ENCODE measurements around the gene HSD17B12. TPM values are rescaled to one million over a fixed set of nuclear protein-coding genes. Genes with fewer than 3 reads are reported as not detected.

HSD17B12 gene
- total RNA-seq, 2 experiments from 2014 or later: 70.9 to 138 TPM

GRCh38 chr11:43866520-43866919, 186.0 kb downstream of the HSD17B12 start:
- TF ChIP-seq CTCF (conservative IDR thresholded peaks at IDR 0.05; ENCODE audit: low read length) (no peak), EZH2phosphoT487 (IDR thresholded peaks at IDR 0.05; ENCODE audit: borderline replicate concordance, low read depth, low read length) (no peak)
- no peaks in the 10 kb centered on the region for H3K36me3 ChIP-seq (ENCODE audit: insufficient read depth, low read length)
- POLR2A ChIA-PET: interaction anchor here (0.7 to 2.1 kb wide), 2 partner anchors 10 to 360 kb away, joined by 3 to 6 read pairs; no protein-coding TSS in a partner anchor

GRCh38 chr11:43866969-43867368, 186.4 kb downstream of the HSD17B12 start:
- Histone ChIP-seq H3K4me2 (ENCODE audit: low read length) (no peak overlapping the region), H3K4me3 (ENCODE audit: low read depth, low read length, poor library complexity, severe bottlenecking) (no peak overlapping the region), H3K9me2 (ENCODE audit: insufficient read depth, low read length) (no peaks in the 10 kb centered on the region), H3K4me1 (ENCODE audit: insufficient read depth, low read length, poor library complexity, severe bottlenecking) (no peaks in the 10 kb centered on the region), H3K36me3 (ENCODE audit: insufficient read depth, low read length) (no peaks in the 10 kb centered on the region), H3K9me3 (ENCODE audit: low read length) (no peaks in the 10 kb centered on the region), H2AFZ (ENCODE audit: low read length) (no peak overlapping the region), H3K79me2 (ENCODE audit: insufficient read depth, low read depth, low read length) (no peaks in the 10 kb centered on the region), H4K20me1 (ENCODE audit: insufficient read depth, low read length) (no peaks in the 10 kb centered on the region), H3K27ac (ENCODE audit: low read depth, low read length, poor library complexity, severe bottlenecking) (no peak overlapping the region)
- CTCF ChIA-PET (ENCODE audit: unreplicated experiment): no interaction called here
- TF ChIP-seq CTCF (conservative IDR thresholded peaks at IDR 0.05; ENCODE audit: low read length) (no peak), EZH2phosphoT487 (IDR thresholded peaks at IDR 0.05; ENCODE audit: borderline replicate concordance, low read depth, low read length) (no peak)
- POLR2A ChIA-PET: interaction anchor here (0.7 to 2.1 kb wide), 3 partner anchors 11 to 361 kb away, joined by 3 to 6 read pairs (median 3); no protein-coding TSS in a partner anchor
- intact Hi-C loops (cut with micrococcal nuclease; ENCODE audit: unreplicated experiment): no loop called here
- no peak for DNase-seq (ENCODE audit: low spot score)
- BruUV-seq (replicated peaks): no TSS peak

More at GRCh38 chr11:43866520-43866919, 186.0 kb downstream of the HSD17B12 start:
- Histone ChIP-seq H3K4me1 (ENCODE audit: insufficient read depth, low read length, poor library complexity, severe bottlenecking) (no peaks in the 10 kb centered on the region), H3K27ac (ENCODE audit: low read depth, low read length, poor library complexity, severe bottlenecking) (no peak overlapping the region), H2AFZ (ENCODE audit: low read length) (no peak overlapping the region), H3K9me3 (ENCODE audit: low read length) (no peaks in the 10 kb centered on the region), H3K9me2 (ENCODE audit: insufficient read depth, low read length) (no peaks in the 10 kb centered on the region), H3K4me3 (ENCODE audit: low read depth, low read length, poor library complexity, severe bottlenecking) (no peak overlapping the region), H4K20me1 (ENCODE audit: insufficient read depth, low read length) (no peaks in the 10 kb centered on the region), H3K4me2 (ENCODE audit: low read length) (no peak overlapping the region), H3K79me2 (ENCODE audit: insufficient read depth, low read depth, low read length) (no peaks in the 10 kb centered on the region)
- intact Hi-C loops (cut with micrococcal nuclease; ENCODE audit: unreplicated experiment): no loop called here
- CTCF ChIA-PET (ENCODE audit: unreplicated experiment): no interaction called here
- BruUV-seq (replicated peaks): no TSS peak
- no peak for DNase-seq (ENCODE audit: low spot score)

- BruUV-seq (replicated peaks): no TSS peak
- Histone ChIP-seq H3K9me2 (ENCODE audit: insufficient read depth, low read length) (no peaks in the 10 kb centered on the region), H3K4me3 (ENCODE audit: low read depth, low read length, poor library complexity, severe bottlenecking) (no peak overlapping the region), H3K79me2 (ENCODE audit: insufficient read depth, low read depth, low read length) (no peaks in the 10 kb centered on the region), H3K4me1 (ENCODE audit: insufficient read depth, low read length, poor library complexity, severe bottlenecking) (no peaks in the 10 kb centered on the region), H3K4me2 (ENCODE audit: low read length) (no peak overlapping the region), H3K27ac (ENCODE audit: low read depth, low read length, poor library complexity, severe bottlenecking) (no peak overlapping the region), H4K20me1 (ENCODE audit: insufficient read depth, low read length) (no peaks in the 10 kb centered on the region), H3K9me3 (ENCODE audit: low read length) (no peaks in the 10 kb centered on the region), H3K36me3 (ENCODE audit: insufficient read depth, low read length) (no peaks in the 10 kb centered on the region), H2AFZ (ENCODE audit: low read length) (no peak overlapping the region)
- ChIA-PET CTCF (ENCODE audit: unreplicated experiment) (no interaction called here), POLR2A (interaction anchor here (0.9 kb wide), 1 partner anchor 9 kb away, joined by 9 read pairs; no protein-coding TSS in a partner anchor)
- DNase-seq (ENCODE audit: low spot score): no peak
- intact Hi-C loops (cut with micrococcal nuclease; ENCODE audit: unreplicated experiment): no loop called here
- TF ChIP-seq EZH2phosphoT487 (IDR thresholded peaks at IDR 0.05; ENCODE audit: borderline replicate concordance, low read depth, low read length) (no peak), CTCF (conservative IDR thresholded peaks at IDR 0.05; ENCODE audit: low read length) (no peak)
Observed at GRCh38 chr11:43868852-43869567, 188.5 kb downstream of the HSD17B12 start.

All from OCI-LY7 (cell line).